ENCODE measurements around the gene WDR26.
"Not testable (repeated sequence)": the region's sequence is repeated elsewhere in the genome, so short reads cannot be mapped to it uniquely, and the experiment has no call there.

The WDR26 gene

GRCh38 chr1:224433701-224434672 lies 610 bp downstream of the WDR26 start:
- peaks cover 30% of the 10 kb centered on the region for H3K4me1 ChIP-seq (ENCODE audit: control insufficient read depth, insufficient read depth, low read length)
- H3K9me3 ChIP-seq (ENCODE audit: control insufficient read depth, insufficient read depth, low read length), result no peaks in the 10 kb centered on the region
- peak overlapping the region; percentile 92 for H3K4me3 ChIP-seq (ENCODE audit: low read depth, low read length)
- H3K27ac ChIP-seq (ENCODE audit: low read depth, low read length), result peak overlapping the region; percentile 82
- peak overlapping the region; percentile 31; the same call in 1 of the 2 replicates for H3K9ac ChIP-seq (ENCODE audit: low read depth, low read length)
- no peaks in the 10 kb centered on the region for H3K27me3 ChIP-seq (ENCODE audit: control insufficient read depth, insufficient read depth, low read length)
- H3K36me3 ChIP-seq (ENCODE audit: control insufficient read depth, insufficient read depth, low read length), result peaks cover 31% of the 10 kb centered on the region

DNA sequence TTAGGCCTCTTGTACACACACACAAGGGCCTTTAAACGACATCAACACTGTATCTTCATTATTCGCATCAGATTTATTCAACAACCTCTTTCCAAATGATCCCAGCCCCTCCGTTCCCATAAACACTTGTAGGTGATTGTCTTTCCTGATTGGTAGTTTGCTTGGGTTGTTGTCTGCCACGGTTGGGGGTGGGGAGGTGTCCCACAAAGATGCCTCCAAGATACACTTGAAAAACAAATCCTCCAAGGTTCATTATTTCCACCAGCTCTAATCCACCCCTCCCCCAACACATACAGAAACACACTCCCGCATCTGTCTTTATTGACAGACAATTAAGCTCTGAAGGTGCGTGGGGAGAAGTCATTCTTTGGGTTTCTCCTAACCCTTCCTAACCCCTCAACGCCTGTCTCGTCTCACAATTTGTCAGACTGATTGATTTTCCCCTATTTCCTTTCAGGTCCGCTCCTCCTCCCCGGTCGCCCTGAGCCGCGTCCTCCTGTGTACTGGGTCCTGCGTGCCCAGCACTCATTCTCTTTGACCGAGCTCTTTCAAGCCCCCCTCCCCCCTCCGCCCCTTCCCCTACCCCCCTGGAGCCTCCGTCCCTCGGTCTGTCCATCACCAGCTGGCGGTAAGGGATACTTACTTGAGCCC lies 1.4 kb downstream of the WDR26 start:
- H3K9me3 ChIP-seq (ENCODE audit: control insufficient read depth, insufficient read depth, low read length), result no peaks in the 10 kb centered on the region
- H3K36me3 ChIP-seq (ENCODE audit: control insufficient read depth, insufficient read depth, low read length), result peaks cover 34% of the 10 kb centered on the region
- no peak overlapping the region; the same call in 1 of the 2 replicates for H3K9ac ChIP-seq (ENCODE audit: low read depth, low read length)
- H3K4me1 ChIP-seq (ENCODE audit: control insufficient read depth, insufficient read depth, low read length), result peaks cover 30% of the 10 kb centered on the region
- peak overlapping the region; percentile 82 for H3K27ac ChIP-seq (ENCODE audit: low read depth, low read length)
- peak overlapping the region; percentile 80 for H3K4me3 ChIP-seq (ENCODE audit: low read depth, low read length)
- H3K27me3 ChIP-seq (ENCODE audit: control insufficient read depth, insufficient read depth, low read length), result no peaks in the 10 kb centered on the region

DNA sequence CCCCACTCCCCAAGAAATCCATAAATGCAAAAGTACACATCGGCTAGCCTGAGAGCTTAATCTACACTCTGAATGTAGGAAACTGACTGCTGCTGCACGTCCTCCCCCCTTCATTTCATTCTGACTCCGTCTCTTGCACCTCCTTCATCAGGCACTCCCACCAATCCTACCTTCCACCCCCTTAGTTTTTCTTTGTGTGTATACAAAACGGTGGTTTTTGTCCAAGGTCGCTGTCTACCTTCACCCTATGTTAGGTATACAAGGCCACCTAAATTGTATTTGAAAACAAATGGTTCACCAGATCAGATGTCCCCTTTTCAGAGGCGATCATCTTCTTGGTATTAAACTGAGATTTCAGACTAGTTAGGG lies 1.9 kb downstream of the WDR26 start:
- H3K9ac ChIP-seq (ENCODE audit: low read depth, low read length), result no peak overlapping the region; the same call in 1 of the 2 replicates
- peaks cover 39% of the 10 kb centered on the region for H3K36me3 ChIP-seq (ENCODE audit: control insufficient read depth, insufficient read depth, low read length)
- H3K4me1 ChIP-seq (ENCODE audit: control insufficient read depth, insufficient read depth, low read length), result peaks cover 30% of the 10 kb centered on the region
- H3K27ac ChIP-seq (ENCODE audit: low read depth, low read length), result no peak overlapping the region
- no peaks in the 10 kb centered on the region for H3K27me3 ChIP-seq (ENCODE audit: control insufficient read depth, insufficient read depth, low read length)
- peak overlapping the region; percentile 80 for H3K4me3 ChIP-seq (ENCODE audit: low read depth, low read length)
- H3K9me3 ChIP-seq (ENCODE audit: control insufficient read depth, insufficient read depth, low read length), result no peaks in the 10 kb centered on the region

DNA sequence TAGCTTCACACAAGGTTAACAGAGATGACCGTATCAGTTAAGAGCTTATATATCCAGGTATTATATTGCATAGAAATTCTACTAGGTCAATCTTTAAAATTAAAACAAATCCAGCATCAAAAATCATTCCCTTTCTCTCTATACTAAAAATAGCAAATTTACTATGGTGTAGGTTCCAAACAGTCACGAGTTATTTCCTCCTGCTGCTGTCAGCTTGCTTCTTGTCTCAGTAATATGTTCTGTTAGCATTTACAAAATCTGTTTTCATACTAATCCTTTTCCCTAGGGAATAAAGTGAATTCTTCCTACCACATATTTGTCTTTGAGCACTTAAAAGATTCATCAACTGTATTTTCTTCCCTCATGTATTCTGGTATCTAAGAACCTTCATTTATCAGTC lies 2.5 kb downstream of the WDR26 start:
- H3K4me3 ChIP-seq (ENCODE audit: low read depth, low read length), result peak overlapping the region; percentile 80

GRCh38 chr1:224431726-224432125 lies 2.9 kb downstream of the WDR26 start:
- H3K4me3 ChIP-seq (ENCODE audit: low read depth, low read length), result peak overlapping the region; percentile 80
- H3K9ac ChIP-seq (ENCODE audit: low read depth, low read length), result no peak overlapping the region
- H3K27me3 ChIP-seq (ENCODE audit: control insufficient read depth, insufficient read depth, low read length), result no peaks in the 10 kb centered on the region
- peaks cover 47% of the 10 kb centered on the region for H3K36me3 ChIP-seq (ENCODE audit: control insufficient read depth, insufficient read depth, low read length)
- peaks cover 30% of the 10 kb centered on the region for H3K4me1 ChIP-seq (ENCODE audit: control insufficient read depth, insufficient read depth, low read length)
- no peak overlapping the region for H3K27ac ChIP-seq (ENCODE audit: low read depth, low read length)
- no peaks in the 10 kb centered on the region for H3K9me3 ChIP-seq (ENCODE audit: control insufficient read depth, insufficient read depth, low read length)

More for the DNA sequence above, 2.5 kb downstream of the WDR26 start:
- Histone ChIP-seq H3K27me3 (ENCODE audit: control insufficient read depth, insufficient read depth, low read length) (no peaks in the 10 kb centered on the region), H3K4me1 (ENCODE audit: control insufficient read depth, insufficient read depth, low read length) (peaks cover 30% of the 10 kb centered on the region), H3K27ac (ENCODE audit: low read depth, low read length) (no peak overlapping the region), H3K9ac (ENCODE audit: low read depth, low read length) (no peak overlapping the region), H3K36me3 (ENCODE audit: control insufficient read depth, insufficient read depth, low read length) (peaks cover 44% of the 10 kb centered on the region), H3K9me3 (ENCODE audit: control insufficient read depth, insufficient read depth, low read length) (no peaks in the 10 kb centered on the region)

- Histone ChIP-seq H3K9ac (ENCODE audit: low read depth, low read length) (no peak overlapping the region), H3K36me3 (ENCODE audit: control insufficient read depth, insufficient read depth, low read length) (peaks cover 58% of the 10 kb centered on the region), H3K4me1 (ENCODE audit: control insufficient read depth, insufficient read depth, low read length) (peaks cover 25% of the 10 kb centered on the region), H3K9me3 (ENCODE audit: control insufficient read depth, insufficient read depth, low read length) (no peaks in the 10 kb centered on the region), H3K27me3 (ENCODE audit: control insufficient read depth, insufficient read depth, low read length) (no peaks in the 10 kb centered on the region), H3K4me3 (ENCODE audit: low read depth, low read length) (peak overlapping the region; percentile 16; the same call in 1 of the 2 replicates), H3K27ac (ENCODE audit: low read depth, low read length) (peak overlapping the region; percentile 33)
Observed at GRCh38 chr1:224430511-224431113, 4.0 kb downstream of the WDR26 start.

DNA sequence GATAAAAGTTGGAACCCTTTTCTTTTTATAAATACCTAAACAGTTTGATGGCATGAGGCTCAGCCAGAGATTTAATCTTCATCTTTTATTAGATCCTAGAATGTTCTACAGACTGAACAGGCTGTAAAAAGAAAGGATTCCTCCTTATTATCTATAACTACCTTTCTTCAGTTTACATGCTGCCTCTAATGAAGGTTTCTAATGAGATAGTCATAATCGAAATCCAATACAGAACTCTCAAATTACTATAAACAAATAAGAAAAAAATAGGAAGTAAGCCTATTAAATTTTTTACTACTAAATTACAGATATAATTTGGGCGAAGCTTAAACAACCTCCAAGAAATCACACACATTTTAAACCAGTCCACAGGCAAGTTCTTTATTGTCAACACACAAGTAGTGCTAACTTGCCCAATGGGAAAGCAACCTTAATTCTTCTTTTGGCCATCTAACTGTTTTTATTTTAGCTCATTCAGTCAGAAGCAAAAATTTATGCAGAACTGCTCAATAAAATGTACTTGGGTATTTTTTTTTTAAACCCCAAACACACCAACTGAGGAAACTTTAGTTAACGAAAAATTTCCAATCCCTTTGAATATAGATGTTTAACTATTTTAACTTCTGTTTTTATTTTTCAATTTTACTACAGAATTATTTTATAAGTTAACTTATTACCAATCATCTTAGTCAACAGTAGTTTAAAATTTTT lies 4.8 kb downstream of the WDR26 start:
- no peak overlapping the region for H3K27ac ChIP-seq (ENCODE audit: low read depth, low read length)
- peaks cover 66% of the 10 kb centered on the region for H3K36me3 ChIP-seq (ENCODE audit: control insufficient read depth, insufficient read depth, low read length)
- no peak overlapping the region for H3K9ac ChIP-seq (ENCODE audit: low read depth, low read length)
- peaks cover 21% of the 10 kb centered on the region for H3K4me1 ChIP-seq (ENCODE audit: control insufficient read depth, insufficient read depth, low read length)
- no peaks in the 10 kb centered on the region for H3K27me3 ChIP-seq (ENCODE audit: control insufficient read depth, insufficient read depth, low read length)
- H3K9me3 ChIP-seq (ENCODE audit: control insufficient read depth, insufficient read depth, low read length), result no peaks in the 10 kb centered on the region
- no peak overlapping the region for H3K4me3 ChIP-seq (ENCODE audit: low read depth, low read length)

DNA sequence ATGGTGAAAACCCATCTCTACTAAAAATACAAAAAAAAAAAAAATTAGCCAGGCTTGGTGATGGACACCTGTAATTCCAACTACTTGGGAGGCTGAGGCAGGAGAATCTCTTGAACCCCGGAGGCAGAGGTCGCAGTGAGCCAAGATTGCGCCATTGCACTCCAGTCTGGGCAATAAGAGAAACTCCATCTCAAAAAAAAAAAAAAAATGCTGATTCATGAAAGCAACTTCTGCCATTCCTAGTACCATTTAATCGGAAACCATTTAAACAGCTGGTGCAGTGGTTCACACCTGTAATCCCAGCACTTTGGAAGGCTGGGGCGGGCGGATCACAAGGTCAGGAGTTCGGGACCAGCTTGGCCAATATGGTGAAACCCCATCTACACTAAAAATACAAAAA lies 5.9 kb downstream of the WDR26 start:
- H3K9me3 ChIP-seq (ENCODE audit: control insufficient read depth, insufficient read depth, low read length); H3K27me3 ChIP-seq (ENCODE audit: control insufficient read depth, insufficient read depth, low read length); H3K9ac ChIP-seq (ENCODE audit: low read depth, low read length); H3K4me3 ChIP-seq (ENCODE audit: low read depth, low read length); H3K27ac ChIP-seq (ENCODE audit: low read depth, low read length): not testable (repeated sequence)
- peaks cover 77% of the 10 kb centered on the region for H3K36me3 ChIP-seq (ENCODE audit: control insufficient read depth, insufficient read depth, low read length)
- H3K4me1 ChIP-seq (ENCODE audit: control insufficient read depth, insufficient read depth, low read length), result peaks cover 21% of the 10 kb centered on the region

GRCh38 chr1:224427346-224427745 lies 7.3 kb downstream of the WDR26 start:
- no peak overlapping the region for H3K9ac ChIP-seq (ENCODE audit: low read depth, low read length)
- no peak overlapping the region for H3K27ac ChIP-seq (ENCODE audit: low read depth, low read length)
- no peaks in the 10 kb centered on the region for H3K27me3 ChIP-seq (ENCODE audit: control insufficient read depth, insufficient read depth, low read length)
- H3K4me3 ChIP-seq (ENCODE audit: low read depth, low read length), result no peak overlapping the region
- H3K36me3 ChIP-seq (ENCODE audit: control insufficient read depth, insufficient read depth, low read length), result peaks cover 89% of the 10 kb centered on the region
- H3K4me1 ChIP-seq (ENCODE audit: control insufficient read depth, insufficient read depth, low read length), result peaks cover 16% of the 10 kb centered on the region
- H3K9me3 ChIP-seq (ENCODE audit: control insufficient read depth, insufficient read depth, low read length), result no peaks in the 10 kb centered on the region

GRCh38 chr1:224426869-224427268 lies 7.7 kb downstream of the WDR26 start:
- Histone ChIP-seq H3K36me3 (ENCODE audit: control insufficient read depth, insufficient read depth, low read length) (peaks cover 89% of the 10 kb centered on the region), H3K4me1 (ENCODE audit: control insufficient read depth, insufficient read depth, low read length) (peaks cover 12% of the 10 kb centered on the region)
- not testable (repeated sequence) for H3K27ac ChIP-seq (ENCODE audit: low read depth, low read length); H3K4me3 ChIP-seq (ENCODE audit: low read depth, low read length); H3K9me3 ChIP-seq (ENCODE audit: control insufficient read depth, insufficient read depth, low read length); H3K27me3 ChIP-seq (ENCODE audit: control insufficient read depth, insufficient read depth, low read length); H3K9ac ChIP-seq (ENCODE audit: low read depth, low read length)

Data from HUES48 (cell line).